ENCODE results near the gene C4orf46. TPM values are rescaled to one million over a fixed set of nuclear protein-coding genes. Genes with fewer than 3 reads are reported as not detected.

C4orf46 gene
- total and polyA plus RNA-seq, 5 donors from 2014 or later = 4.9 to 7.6 (median 5.4) TPM

GRCh38 chr4:158649111-158649680, 22.5 kb downstream of the C4orf46 start:
- no peaks in the 10 kb centered on the region for H3K36me3 Mint-ChIP-seq
- no peak overlapping the region for H3K4me3 Mint-ChIP-seq
- H3K4me3 ChIP-seq (ENCODE audit: low read depth, low read length) = no peak overlapping the region
- H3K27me3 Mint-ChIP-seq = peaks cover 26% of the 10 kb centered on the region
- no peaks in the 10 kb centered on the region for H3K4me1 ChIP-seq (ENCODE audit: control insufficient read depth, insufficient read depth, low read length, poor library complexity, severe bottlenecking)
- DNase-seq (no peak), ATAC-seq (ENCODE audit: low read depth in 2 of 2) (no peak)
- H3K9me3 Mint-ChIP-seq = peaks cover 0 to 3% (median 0%) of the 10 kb centered on the region in 7 donors
- H3K27me3 ChIP-seq (ENCODE audit: control insufficient read depth, insufficient read depth, low read length) = peaks cover 5% of the 10 kb centered on the region
- no peaks in the 10 kb centered on the region for H3K9me3 ChIP-seq (ENCODE audit: control insufficient read depth in 2 of 2, low read length in 2 of 2)
- no peak overlapping the region for H3K27ac Mint-ChIP-seq
- no peaks in the 10 kb centered on the region for H3K36me3 ChIP-seq (ENCODE audit: control insufficient read depth, insufficient read depth, low read length)
- peaks cover 0 to 12% (median 7%) of the 10 kb centered on the region in 4 donors for H3K4me1 Mint-ChIP-seq
- no peak overlapping the region for H3K27ac ChIP-seq (ENCODE audit: insufficient read depth, low read length, poor library complexity, severe bottlenecking)

- no peak overlapping the region for H3K4me3 Mint-ChIP-seq
- peaks cover 5% of the 10 kb centered on the region for H3K27me3 ChIP-seq (ENCODE audit: control insufficient read depth, insufficient read depth, low read length)
- H3K36me3 ChIP-seq (ENCODE audit: control insufficient read depth, insufficient read depth, low read length) = no peaks in the 10 kb centered on the region
- no peaks in the 10 kb centered on the region for H3K9me3 ChIP-seq (ENCODE audit: control insufficient read depth in 2 of 2, low read length in 2 of 2)
- no peak for ATAC-seq (ENCODE audit: low read depth in 2 of 2)
- H3K4me1 ChIP-seq (ENCODE audit: control insufficient read depth, insufficient read depth, low read length, poor library complexity, severe bottlenecking) = no peaks in the 10 kb centered on the region
- no peaks in the 10 kb centered on the region for H3K36me3 Mint-ChIP-seq
- peaks cover 0 to under 1% (median 0%) of the 10 kb centered on the region in 4 donors for H3K4me1 Mint-ChIP-seq
- no peak for DNase-seq
- H3K9me3 Mint-ChIP-seq = peaks cover 0 to 3% (median 0%) of the 10 kb centered on the region in 7 donors
- H3K4me3 ChIP-seq (ENCODE audit: low read depth, low read length) = no peak overlapping the region
- H3K27me3 Mint-ChIP-seq = peaks cover 22% of the 10 kb centered on the region
- H3K27ac ChIP-seq (ENCODE audit: insufficient read depth, low read length, poor library complexity, severe bottlenecking) = no peak overlapping the region
- no peak overlapping the region for H3K27ac Mint-ChIP-seq
These were observed 26.9 kb downstream of the C4orf46 start for GRCh38 chr4:158644760-158645159.

GRCh38 chr4:158644356-158644755, 27.3 kb downstream of the C4orf46 start:
- no peaks in the 10 kb centered on the region for H3K4me1 Mint-ChIP-seq

DNA sequence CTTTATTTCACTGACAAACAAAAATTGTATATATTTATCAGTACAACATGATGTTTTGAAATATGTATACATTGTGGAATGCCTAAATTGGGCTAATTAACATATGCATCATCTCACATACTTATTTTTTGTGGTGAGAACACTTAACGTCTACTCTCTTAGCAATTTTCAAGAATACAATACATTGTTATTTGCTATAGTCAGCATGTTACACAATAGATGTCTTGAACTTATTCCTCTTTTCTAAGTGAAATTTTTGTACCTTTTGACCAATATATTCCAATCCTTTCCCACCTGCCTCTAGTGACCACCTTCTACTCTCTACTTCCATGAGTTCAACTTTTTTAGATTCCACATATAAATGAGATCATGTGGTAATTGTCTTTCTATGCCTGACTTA, 35.1 kb downstream of the C4orf46 start:
- peaks cover 18% of the 10 kb centered on the region for H3K27me3 Mint-ChIP-seq
- no peaks in the 10 kb centered on the region for H3K9me3 Mint-ChIP-seq
- H3K27ac Mint-ChIP-seq = no peak overlapping the region
- H3K36me3 Mint-ChIP-seq = no peaks in the 10 kb centered on the region
- H3K27ac ChIP-seq (ENCODE audit: insufficient read depth, low read length, poor library complexity, severe bottlenecking) = no peak overlapping the region
- ATAC-seq (ENCODE audit: low read depth in 2 of 2) = no peak
- DNase-seq = no peak
- peaks cover 4% of the 10 kb centered on the region for H3K27me3 ChIP-seq (ENCODE audit: control insufficient read depth, insufficient read depth, low read length)
- no peak overlapping the region for H3K4me3 ChIP-seq (ENCODE audit: low read depth, low read length)
- peaks cover 0 to 4% (median 0%) of the 10 kb centered on the region in 4 donors for H3K4me1 Mint-ChIP-seq
- no peaks in the 10 kb centered on the region for H3K36me3 ChIP-seq (ENCODE audit: control insufficient read depth, insufficient read depth, low read length)
- no peaks in the 10 kb centered on the region for H3K9me3 ChIP-seq (ENCODE audit: control insufficient read depth in 2 of 2, low read length in 2 of 2)
- no peaks in the 10 kb centered on the region for H3K4me1 ChIP-seq (ENCODE audit: control insufficient read depth, insufficient read depth, low read length, poor library complexity, severe bottlenecking)
- H3K4me3 Mint-ChIP-seq = no peak overlapping the region

More at GRCh38 chr4:158644356-158644755, 27.3 kb downstream of the C4orf46 start:
- H3K36me3 ChIP-seq (ENCODE audit: control insufficient read depth, insufficient read depth, low read length) = no peaks in the 10 kb centered on the region
- H3K4me3 ChIP-seq (ENCODE audit: low read depth, low read length) = no peak overlapping the region
- no peak overlapping the region for H3K27ac Mint-ChIP-seq
- H3K9me3 ChIP-seq (ENCODE audit: control insufficient read depth in 2 of 2, low read length in 2 of 2) = no peaks in the 10 kb centered on the region
- peaks cover 0 to 3% (median 0%) of the 10 kb centered on the region in 7 donors for H3K9me3 Mint-ChIP-seq
- DNase-seq (no peak), ATAC-seq (ENCODE audit: low read depth in 2 of 2) (no peak)
- no peaks in the 10 kb centered on the region for H3K36me3 Mint-ChIP-seq
- no peaks in the 10 kb centered on the region for H3K4me1 ChIP-seq (ENCODE audit: control insufficient read depth, insufficient read depth, low read length, poor library complexity, severe bottlenecking)
- H3K27me3 ChIP-seq (ENCODE audit: control insufficient read depth, insufficient read depth, low read length) = peaks cover 2% of the 10 kb centered on the region
- no peak overlapping the region for H3K4me3 Mint-ChIP-seq
- no peak overlapping the region for H3K27ac ChIP-seq (ENCODE audit: insufficient read depth, low read length, poor library complexity, severe bottlenecking)
- peaks cover 20% of the 10 kb centered on the region for H3K27me3 Mint-ChIP-seq

DNA sequence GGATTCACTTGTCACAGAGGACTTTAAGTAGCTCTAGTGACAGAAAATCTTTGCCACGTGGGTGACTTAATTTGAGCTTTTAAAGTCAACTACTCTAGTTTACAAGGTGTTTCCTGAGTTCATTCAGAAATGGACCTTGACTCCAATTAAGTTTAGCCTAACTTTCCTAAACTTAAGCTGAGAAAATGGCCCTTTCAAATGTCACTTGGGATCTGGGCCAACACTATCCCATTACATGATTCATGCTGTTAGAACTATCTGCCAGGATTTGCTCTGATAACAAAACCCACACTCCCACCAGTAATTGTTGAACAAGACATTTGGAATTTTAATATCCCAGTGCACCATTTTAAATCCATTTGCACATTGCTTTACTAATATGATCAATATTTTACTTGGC, 40.8 kb downstream of the C4orf46 start:
- Mint-ChIP-seq H3K36me3 (no peaks in the 10 kb centered on the region), H3K9me3 (no peaks in the 10 kb centered on the region), H3K4me3 (no peak overlapping the region), H3K27ac (no peak overlapping the region), H3K4me1 (peaks cover 0 to 4% (median 0%) of the 10 kb centered on the region in 4 donors), H3K27me3 (peaks cover 5% of the 10 kb centered on the region)
- DNase-seq = no peak
- Histone ChIP-seq H3K27ac (ENCODE audit: insufficient read depth, low read length, poor library complexity, severe bottlenecking) (no peak overlapping the region), H3K9me3 (ENCODE audit: control insufficient read depth in 2 of 2, low read length in 2 of 2) (no peaks in the 10 kb centered on the region), H3K4me1 (ENCODE audit: control insufficient read depth, insufficient read depth, low read length, poor library complexity, severe bottlenecking) (no peaks in the 10 kb centered on the region), H3K4me3 (ENCODE audit: low read depth, low read length) (no peak overlapping the region), H3K27me3 (ENCODE audit: control insufficient read depth, insufficient read depth, low read length) (peaks cover 1% of the 10 kb centered on the region), H3K36me3 (ENCODE audit: control insufficient read depth, insufficient read depth, low read length) (no peaks in the 10 kb centered on the region)
- no peak for ATAC-seq (ENCODE audit: low read depth in 2 of 2)

- Histone ChIP-seq H3K4me1 (ENCODE audit: control insufficient read depth, insufficient read depth, low read length, poor library complexity, severe bottlenecking) (no peaks in the 10 kb centered on the region), H3K36me3 (ENCODE audit: control insufficient read depth, insufficient read depth, low read length) (no peaks in the 10 kb centered on the region), H3K27ac (ENCODE audit: insufficient read depth, low read length, poor library complexity, severe bottlenecking) (no peak overlapping the region), H3K9me3 (ENCODE audit: control insufficient read depth in 2 of 2, low read length in 2 of 2) (no peaks in the 10 kb centered on the region), H3K27me3 (ENCODE audit: control insufficient read depth, insufficient read depth, low read length) (peaks cover 5% of the 10 kb centered on the region), H3K4me3 (ENCODE audit: low read depth, low read length) (no peak overlapping the region)
- DNase-seq (no peak), ATAC-seq (ENCODE audit: low read depth in 2 of 2) (no peak)
- no peak overlapping the region for H3K27ac Mint-ChIP-seq
- H3K36me3 Mint-ChIP-seq = no peaks in the 10 kb centered on the region
- H3K4me1 Mint-ChIP-seq = no peaks in the 10 kb centered on the region
- H3K4me3 Mint-ChIP-seq = no peak overlapping the region
- H3K9me3 Mint-ChIP-seq = no peaks in the 10 kb centered on the region
- peaks cover 21% of the 10 kb centered on the region for H3K27me3 Mint-ChIP-seq
These were observed 46.1 kb downstream of the C4orf46 start for GRCh38 chr4:158625544-158625943.

DNA sequence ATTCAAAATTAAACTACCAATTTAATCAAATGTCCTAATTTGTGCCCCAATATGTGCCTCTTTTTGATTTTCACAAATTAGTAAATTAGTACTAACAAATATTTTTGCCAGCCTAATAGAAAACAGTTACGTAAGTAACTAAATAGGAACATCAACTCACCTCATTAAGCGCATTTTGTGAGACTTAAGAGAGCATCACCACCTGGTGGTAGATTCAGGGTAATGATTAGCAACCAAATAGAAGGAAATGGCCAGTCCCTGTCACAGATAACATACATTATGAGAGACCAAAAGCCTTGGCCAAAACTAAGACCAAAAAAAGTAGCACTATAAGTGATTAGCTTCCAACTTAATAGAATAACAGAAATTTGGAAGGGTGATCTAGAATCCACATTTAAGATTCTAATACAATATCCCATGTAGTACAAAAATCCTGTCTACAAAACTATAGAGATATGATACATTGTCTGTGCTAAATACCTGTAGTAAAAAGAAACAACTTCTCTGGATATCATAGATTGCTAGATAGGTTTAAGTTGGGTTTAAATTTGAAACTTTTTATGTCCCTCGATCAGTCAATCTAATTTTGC, 46.7 kb downstream of the C4orf46 start:
- no peak overlapping the region for H3K4me3 Mint-ChIP-seq

GRCh38 chr4:158622251-158622650, 49.4 kb downstream of the C4orf46 start:
- H3K9me3 ChIP-seq (ENCODE audit: control insufficient read depth in 2 of 2, low read length in 2 of 2) = no peaks in the 10 kb centered on the region
- DNase-seq = no peak
- H3K4me1 ChIP-seq (ENCODE audit: control insufficient read depth, insufficient read depth, low read length, poor library complexity, severe bottlenecking) = no peaks in the 10 kb centered on the region
- H3K36me3 ChIP-seq (ENCODE audit: control insufficient read depth, insufficient read depth, low read length) = no peaks in the 10 kb centered on the region
- ATAC-seq (ENCODE audit: low read depth in 2 of 2) = no peak
- Mint-ChIP-seq H3K27me3 (peaks cover 35% of the 10 kb centered on the region), H3K27ac (no peak overlapping the region), H3K9me3 (peaks cover 0 to 1% (median 0%) of the 10 kb centered on the region in 7 donors), H3K4me1 (no peaks in the 10 kb centered on the region), H3K36me3 (no peaks in the 10 kb centered on the region), H3K4me3 (no peak overlapping the region)
- H3K27me3 ChIP-seq (ENCODE audit: control insufficient read depth, insufficient read depth, low read length) = peaks cover 8% of the 10 kb centered on the region
- no peak overlapping the region for H3K4me3 ChIP-seq (ENCODE audit: low read depth, low read length)
- H3K27ac ChIP-seq (ENCODE audit: insufficient read depth, low read length, poor library complexity, severe bottlenecking) = no peak overlapping the region

More for the DNA sequence above, 46.7 kb downstream of the C4orf46 start:
- Mint-ChIP-seq H3K9me3 (peaks cover 0 to 1% (median 0%) of the 10 kb centered on the region in 7 donors), H3K27ac (no peak overlapping the region), H3K36me3 (no peaks in the 10 kb centered on the region), H3K27me3 (peaks cover 26% of the 10 kb centered on the region), H3K4me1 (no peaks in the 10 kb centered on the region)
- Histone ChIP-seq H3K27me3 (ENCODE audit: control insufficient read depth, insufficient read depth, low read length) (peaks cover 5% of the 10 kb centered on the region), H3K9me3 (ENCODE audit: control insufficient read depth in 2 of 2, low read length in 2 of 2) (no peaks in the 10 kb centered on the region), H3K27ac (ENCODE audit: insufficient read depth, low read length, poor library complexity, severe bottlenecking) (no peak overlapping the region), H3K36me3 (ENCODE audit: control insufficient read depth, insufficient read depth, low read length) (no peaks in the 10 kb centered on the region), H3K4me1 (ENCODE audit: control insufficient read depth, insufficient read depth, low read length, poor library complexity, severe bottlenecking) (no peaks in the 10 kb centered on the region), H3K4me3 (ENCODE audit: low read depth, low read length) (no peak overlapping the region)
- ATAC-seq (ENCODE audit: low read depth in 2 of 2) (peak in 1 of 2 donors; percentile 48), DNase-seq (peak in 2 of 3 donors; percentile 9 to 55)
